ENCODE measurements around the gene ARHGAP26.

- TF ChIP-seq POLR2A (IDR thresholded peaks at IDR 0.05) (no peak), CTCF (IDR thresholded peaks at IDR 0.05) (no peak), EP300 (IDR thresholded peaks at IDR 0.05) (no peak)
Measured at GRCh38 chr5:142883438-142883837, 113.3 kb downstream of the ARHGAP26 start.
